K562 (cell line): Measurements from ENCODE around the gene PEX5. TPM values are rescaled to one million over a fixed set of nuclear protein-coding genes. Genes with fewer than 3 reads are reported as not detected.

Experiments
- CBFA2T3 ChIP-seq: fragments of 450-650 bp; IDR thresholded peaks from 2 replicates; pipeline ENCODE4 v1.6.1; 2017
- CREBBP ChIP-seq: IDR thresholded peaks from one replicate; pipeline ENCODE4 v1.6.1; 2012; ENCODE audit warnings: low read depth, mild to moderate bottlenecking, control low read depth, inconsistent platforms, low read length
- HMGN3 ChIP-seq: IDR thresholded peaks from 2 replicates; pipeline ENCODE4 v1.6.1; 2011; ENCODE audit warnings: borderline replicate concordance, low read depth, mild to moderate bottlenecking, mixed read lengths, low read length; ENCODE audit not compliant: insufficient read length; ENCODE audit errors: extremely low read depth
- L3MBTL2 ChIP-seq: fragments of 450-650 bp; IDR thresholded peaks from 2 replicates; pipeline ENCODE4 v1.6.1; 2016; ENCODE audit warnings: mild to moderate bottlenecking, moderate library complexity
- NEUROD1 ChIP-seq: fragments of 150-350 bp; IDR thresholded peaks from 2 replicates; pipeline ENCODE4 v1.6.1; 2014; ENCODE audit warnings: borderline replicate concordance, low read length, low read depth; ENCODE audit not compliant: partially characterized antibody
- RBM14 ChIP-seq: fragments of 200-400 bp; formaldehyde crosslinking; IDR thresholded peaks from 2 replicates; pipeline ENCODE4 v1.6.1; 2018; ENCODE audit warnings: low read depth, mild to moderate bottlenecking, low read length, moderate library complexity, borderline replicate concordance; ENCODE audit not compliant: insufficient read depth
- RCOR1 ChIP-seq, 2 experiments: IDR thresholded peaks; 2 replicates each; pipeline ENCODE4 v1.6.1; 2012; ENCODE audit warnings: low read depth in 2 of 2, low read length in 2 of 2, borderline replicate concordance in 1 of 2, improper control_type of control experiment in 1 of 2
- SIRT6 ChIP-seq: IDR thresholded peaks from one replicate; pipeline ENCODE4 v1.6.1; 2012; ENCODE audit warnings: low read depth, mild to moderate bottlenecking, control low read depth, inconsistent platforms, low read length, moderate library complexity
- SMAD4 ChIP-seq: fragments of 250-450 bp; sonication (Bioruptor Pico); conservative IDR thresholded peaks from 2 replicates; pipeline ENCODE4 v1.8.0; 2021; ENCODE audit warnings: inconsistent platforms, mild to moderate bottlenecking, moderate library complexity
- STAG1 ChIP-seq: sonication (generic); formaldehyde crosslinking; IDR thresholded peaks from 2 replicates; pipeline ENCODE4 v1.5.0; 2020; ENCODE audit warnings: missing genetic modification reagents, borderline replicate concordance
- STAT5A ChIP-seq: IDR thresholded peaks from 2 replicates; pipeline ENCODE4 v1.6.1; 2012; ENCODE audit warnings: low read length, inconsistent platforms, borderline replicate concordance
- TOE1 ChIP-seq, 2 experiments: fragments of 450-650 bp in 1 of 2; sonication (generic) in 1 of 2; formaldehyde crosslinking in 1 of 2; IDR thresholded peaks; 2 replicates each; pipeline versions ENCODE4 v1.7.1 to v1.8.0; 2016 to 2022; ENCODE audit warnings: borderline replicate concordance in 2 of 2, mild to moderate bottlenecking in 2 of 2, antibody characterized with exemption in 1 of 2, inconsistent platforms in 1 of 2, low read depth in 1 of 2, missing genetic modification reagents in 1 of 2, moderate library complexity in 1 of 2
- ZFP1 ChIP-seq: fragments of 450-650 bp; formaldehyde crosslinking; IDR thresholded peaks from 2 replicates; pipeline ENCODE4 v1.4.0; 2020; ENCODE audit warnings: mild to moderate bottlenecking, mixed read lengths
- polyA plus RNA-seq, 8 experiments: library from polyadenylated mRNA; depleted of rRNA in 4 of 8; stranded (reverse) in 5 of 8; unstranded in 3 of 8; fragments of >200 nt; fragmentation: Nextera tagmentation in 2 of 8; fragmentation: Illumina TruSeq in 1 of 8; extraction: Ambion mirVana in 2 of 8; extraction: Trizol in 1 of 8; gene quantifications; 2 replicates each; pipeline versions ENCODE4 v1.2.1 to v1.2.3, GENCODE V29; 2011 to 2014; ENCODE audit warnings: inconsistent platforms in 1 of 8, missing spikeins in 1 of 8
- total RNA-seq, 7 experiments: library from RNA; depleted of rRNA in 6 of 7; stranded (reverse); fragments of >200 nt in 6 of 7; fragmentation: Illumina TruSeq in 2 of 7; extraction: Trizol in 2 of 7; gene quantifications; 2 replicates each; pipeline versions ENCODE4 v1.2.1 to v1.2.3, GENCODE V29; 2011 to 2021; ENCODE audit warnings: low replicate concordance in 1 of 7
- TF ChIP-seq, protein P1 (sequence below), 2 experiments: fragments of 450-650 bp in 1 of 2; sonication (generic) in 1 of 2; formaldehyde crosslinking; conservative IDR thresholded peaks; 2 replicates each; pipeline versions ENCODE4 v1.4.0 to v1.8.1; 2020 to 2022; ENCODE audit warnings: mild to moderate bottlenecking in 1 of 2, missing genetic modification reagents in 1 of 2
- TF ChIP-seq, protein P2 (sequence below), 2 experiments: IDR thresholded peaks; 2 replicates each; pipeline ENCODE4 v1.6.1; 2011; ENCODE audit warnings: borderline replicate concordance in 1 of 2, control low read depth in 1 of 2, low read depth in 1 of 2, low read length in 1 of 2, mild to moderate bottlenecking in 1 of 2, mixed read lengths in 1 of 2, moderate library complexity in 1 of 2; ENCODE audit not compliant: insufficient read depth in 1 of 2, insufficient read length in 1 of 2, poor library complexity in 1 of 2, severe bottlenecking in 1 of 2; ENCODE audit errors: extremely low read depth in 1 of 2
- TF ChIP-seq, protein P3 (sequence below): IDR thresholded peaks from 3 replicates; pipeline ENCODE4 v1.6.1; 2011; ENCODE audit warnings: borderline replicate concordance, mild to moderate bottlenecking, moderate library complexity; ENCODE audit not compliant: insufficient read length; ENCODE audit errors: extremely low read depth

The PEX5 gene
- total and polyA plus RNA-seq, 9 of the 15 experiments (the other 6 are each of a cell fraction or from before 2014, with no cell fraction given), result 1.4 to 26.1 (median 14.0) TPM

DNA sequence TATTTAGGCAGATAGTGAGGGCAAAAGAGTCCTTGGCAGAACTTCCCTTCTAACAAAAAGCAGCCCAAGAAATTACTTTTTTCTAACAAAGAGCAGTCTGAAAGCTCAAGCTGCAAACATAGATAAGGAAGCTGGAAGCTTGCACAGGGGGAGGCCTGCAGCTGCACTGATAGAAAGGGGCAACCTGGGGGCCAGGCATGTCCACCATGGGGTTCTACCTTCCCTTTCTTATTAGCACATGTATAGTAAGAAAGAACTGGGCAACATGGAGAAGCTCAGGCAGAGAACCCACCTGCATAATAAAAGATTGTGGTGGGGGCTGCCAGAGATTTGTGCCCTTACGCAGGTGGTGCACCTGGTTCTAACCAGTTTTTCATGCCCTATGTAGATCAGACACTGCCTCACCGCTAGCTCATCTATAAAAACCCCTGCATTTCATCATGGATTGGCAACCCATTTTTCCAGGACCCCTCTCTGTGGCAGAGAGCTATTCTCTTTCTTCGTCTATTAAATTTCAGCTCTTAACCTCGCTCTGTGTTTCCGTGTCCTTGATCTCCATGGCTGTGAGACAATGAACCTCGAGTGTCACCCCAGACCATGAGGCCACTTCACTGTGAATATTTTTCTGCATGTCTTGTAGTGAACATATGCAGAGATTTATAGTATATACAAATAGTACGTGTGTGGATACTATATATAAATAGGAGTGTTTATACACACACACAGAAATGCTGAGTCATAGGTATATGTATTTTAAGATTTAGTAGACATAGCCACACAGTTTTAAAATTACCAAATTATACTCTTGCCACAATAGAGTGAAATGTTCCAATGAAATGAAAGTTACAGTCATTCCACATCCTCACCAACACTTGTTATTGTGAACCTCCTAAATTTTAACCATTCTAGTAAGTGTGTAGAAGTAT is 53.0 kb downstream of the PEX5 start (continued):
- TF ChIP-seq, protein P1, sequence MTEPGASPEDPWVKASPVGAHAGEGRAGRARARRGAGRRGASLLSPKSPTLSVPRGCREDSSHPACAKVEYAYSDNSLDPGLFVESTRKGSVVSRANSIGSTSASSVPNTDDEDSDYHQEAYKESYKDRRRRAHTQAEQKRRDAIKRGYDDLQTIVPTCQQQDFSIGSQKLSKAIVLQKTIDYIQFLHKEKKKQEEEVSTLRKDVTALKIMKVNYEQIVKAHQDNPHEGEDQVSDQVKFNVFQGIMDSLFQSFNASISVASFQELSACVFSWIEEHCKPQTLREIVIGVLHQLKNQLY (CRISPR knock-in tag; conservative IDR thresholded peaks at IDR 0.05), result no peak
- TF ChIP-seq HMGN3 (no peak), CBFA2T3 (peak; percentile 96), RBM14 (no peak), STAT5A (peak; percentile 74), SIRT6 (no peak), RCOR1 (IDR thresholded peaks at IDR 0.05; ENCODE audit: borderline replicate concordance in 1 of 2, low read depth in 2 of 2, low read length in 2 of 2) (peak; percentile 70 to 94; a peak in 3 of 4 replicates), NEUROD1 (peak; percentile 66), ZFP1 (CRISPR knock-in tag) (no peak), STAG1 (CRISPR knock-in tag) (no peak), SMAD4 (CRISPR knock-in tag) (peak; percentile 85), L3MBTL2 (peak; percentile 76), CREBBP (no peak), TOE1 (IDR thresholded peaks at IDR 0.05; ENCODE audit: borderline replicate concordance) (no peak), TOE1 (CRISPR knock-in tag; IDR thresholded peaks at IDR 0.05; ENCODE audit: borderline replicate concordance, low read depth) (no peak)
- TF ChIP-seq, protein P2, sequence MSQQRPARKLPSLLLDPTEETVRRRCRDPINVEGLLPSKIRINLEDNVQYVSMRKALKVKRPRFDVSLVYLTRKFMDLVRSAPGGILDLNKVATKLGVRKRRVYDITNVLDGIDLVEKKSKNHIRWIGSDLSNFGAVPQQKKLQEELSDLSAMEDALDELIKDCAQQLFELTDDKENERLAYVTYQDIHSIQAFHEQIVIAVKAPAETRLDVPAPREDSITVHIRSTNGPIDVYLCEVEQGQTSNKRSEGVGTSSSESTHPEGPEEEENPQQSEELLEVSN (IDR thresholded peaks at IDR 0.05; ENCODE audit: borderline replicate concordance in 1 of 2, extremely low read depth in 1 of 2, insufficient read depth in 1 of 2, insufficient read length in 1 of 2, low read depth in 1 of 2, low read length in 1 of 2, poor library complexity in 1 of 2, severe bottlenecking in 1 of 2), result no peak
- TF ChIP-seq, protein P3, sequence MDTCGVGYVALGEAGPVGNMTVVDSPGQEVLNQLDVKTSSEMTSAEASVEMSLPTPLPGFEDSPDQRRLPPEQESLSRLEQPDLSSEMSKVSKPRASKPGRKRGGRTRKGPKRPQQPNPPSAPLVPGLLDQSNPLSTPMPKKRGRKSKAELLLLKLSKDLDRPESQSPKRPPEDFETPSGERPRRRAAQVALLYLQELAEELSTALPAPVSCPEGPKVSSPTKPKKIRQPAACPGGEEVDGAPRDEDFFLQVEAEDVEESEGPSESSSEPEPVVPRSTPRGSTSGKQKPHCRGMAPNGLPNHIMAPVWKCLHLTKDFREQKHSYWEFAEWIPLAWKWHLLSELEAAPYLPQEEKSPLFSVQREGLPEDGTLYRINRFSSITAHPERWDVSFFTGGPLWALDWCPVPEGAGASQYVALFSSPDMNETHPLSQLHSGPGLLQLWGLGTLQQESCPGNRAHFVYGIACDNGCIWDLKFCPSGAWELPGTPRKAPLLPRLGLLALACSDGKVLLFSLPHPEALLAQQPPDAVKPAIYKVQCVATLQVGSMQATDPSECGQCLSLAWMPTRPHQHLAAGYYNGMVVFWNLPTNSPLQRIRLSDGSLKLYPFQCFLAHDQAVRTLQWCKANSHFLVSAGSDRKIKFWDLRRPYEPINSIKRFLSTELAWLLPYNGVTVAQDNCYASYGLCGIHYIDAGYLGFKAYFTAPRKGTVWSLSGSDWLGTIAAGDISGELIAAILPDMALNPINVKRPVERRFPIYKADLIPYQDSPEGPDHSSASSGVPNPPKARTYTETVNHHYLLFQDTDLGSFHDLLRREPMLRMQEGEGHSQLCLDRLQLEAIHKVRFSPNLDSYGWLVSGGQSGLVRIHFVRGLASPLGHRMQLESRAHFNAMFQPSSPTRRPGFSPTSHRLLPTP, result no peak
